Urinary bladder (tissue), 4 donors: Measurements from ENCODE around the gene SLC24A5. TPM values are rescaled to one million over a fixed set of nuclear protein-coding genes. Genes with fewer than 3 reads are reported as not detected.

Experiments used
- DNase-seq: peaks from one replicate; pipeline ENCODE4 v3.0.0-alpha.2; 2015; ENCODE audit errors: extremely low spot score
- H3K27ac ChIP-seq: one replicate; pipeline ENCODE4 v1.5.1; 2013; ENCODE audit warnings: low read depth, mild to moderate bottlenecking, moderate library complexity
- H3K36me3 ChIP-seq: one replicate; pipeline ENCODE4 v1.6.1; 2013; ENCODE audit warnings: mild to moderate bottlenecking, moderate library complexity; ENCODE audit not compliant: insufficient read depth
- H3K4me1 ChIP-seq: one replicate; pipeline ENCODE4 v1.6.1; 2013; ENCODE audit warnings: mild to moderate bottlenecking, moderate library complexity; ENCODE audit not compliant: insufficient read depth
- H3K4me3 ChIP-seq: one replicate; pipeline ENCODE4 v1.5.1; 2013; ENCODE audit warnings: low read depth, low read length
- WGBS: extraction: QIAGEN DNeasy Blood & Tissue Kit; methylation state at CpG from one replicate; pipeline ENCODE4 v1.1.7; 2013; 5-methylcytosine and 5-hydroxymethylcytosine counted together
- polyA plus RNA-seq: library from polyadenylated mRNA; stranded (reverse); fragments of 200-250 nt; gene quantifications from one replicate; pipeline ENCODE4 v1.2.3, GENCODE V29; 2013
- total RNA-seq: library from RNA; depleted of rRNA; stranded (reverse); fragments of >200 nt; gene quantifications from one replicate; pipeline ENCODE4 v1.2.3, GENCODE V29; 2014
- donor health status: healthy with polysubstance abuse.
- donor health status: healthy.

Gene SLC24A5
- total and polyA plus RNA-seq, 2 donors, result 0.26 TPM; not detected in 1

DNA sequence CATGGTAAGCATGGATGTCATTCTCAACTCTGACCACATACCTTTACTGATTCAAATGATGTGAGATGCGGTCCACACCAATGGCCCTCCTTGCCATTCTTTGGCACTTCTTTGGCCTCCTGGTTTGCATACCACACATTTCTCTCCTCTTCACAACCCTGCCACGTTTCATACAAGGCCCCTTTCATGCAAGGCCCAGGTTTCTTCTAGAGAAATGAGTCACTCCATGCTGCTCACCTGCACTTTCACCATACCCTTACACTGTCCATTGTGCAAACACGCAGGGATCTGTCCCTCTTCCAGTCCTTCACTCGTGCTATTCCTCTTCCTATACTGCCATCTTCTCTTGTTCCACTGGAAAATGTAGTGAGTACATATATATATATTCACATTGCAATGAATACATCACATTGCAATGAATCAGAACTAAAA, 24.4 kb upstream of the SLC24A5 start:
- H3K4me3 ChIP-seq, result no peak overlapping the region
- WGBS, result 84% methylated on average over 4 of the region's 4 CpGs
- no peak overlapping the region for H3K27ac ChIP-seq
- no peaks in the 10 kb centered on the region for H3K36me3 ChIP-seq
- DNase-seq, result no peak
- H3K4me1 ChIP-seq, result no peaks in the 10 kb centered on the region

DNA sequence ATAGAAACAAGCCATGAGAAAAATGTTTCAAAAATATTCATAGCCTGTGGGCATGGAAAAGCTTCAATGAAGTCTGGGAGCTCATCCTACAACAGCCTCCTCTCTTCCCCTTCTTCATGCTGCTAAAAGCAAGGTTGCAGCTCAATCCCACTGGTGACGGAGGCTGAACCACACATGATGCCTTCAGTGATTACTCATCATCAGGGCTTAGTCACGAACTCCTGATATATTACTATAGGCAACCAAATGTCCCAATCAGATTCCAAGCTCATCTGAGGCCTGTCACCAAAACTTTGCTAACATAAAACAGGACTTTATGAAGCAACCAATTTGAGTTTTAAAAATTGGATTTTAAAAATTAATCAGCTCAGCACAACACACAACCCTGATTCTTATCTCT, 24.0 kb upstream of the SLC24A5 start:
- WGBS, result 76% methylated on average over 2 of the region's 2 CpGs
- Histone ChIP-seq H3K4me1 (no peaks in the 10 kb centered on the region), H3K27ac (no peak overlapping the region), H3K36me3 (no peaks in the 10 kb centered on the region), H3K4me3 (no peak overlapping the region)
- no peak for DNase-seq

DNA sequence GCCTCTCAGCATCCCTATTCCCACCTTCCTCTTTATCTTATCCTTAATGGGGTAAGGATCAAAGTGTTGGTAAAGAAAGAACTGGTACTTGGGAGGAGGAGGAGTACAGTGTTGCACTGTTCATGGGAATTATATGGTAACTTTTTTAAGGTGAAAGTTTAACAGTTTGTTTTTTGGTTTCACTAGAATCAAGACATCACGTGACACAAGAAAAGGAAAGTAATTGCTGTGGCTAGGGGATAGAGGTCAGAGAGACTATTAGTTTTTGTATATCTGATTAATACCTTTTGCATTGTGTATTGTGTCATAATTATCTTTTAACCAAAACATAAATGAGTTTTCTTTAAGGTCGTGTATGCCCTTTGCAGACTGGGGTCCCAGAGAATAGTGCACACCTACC, 23.5 kb upstream of the SLC24A5 start:
- Histone ChIP-seq H3K36me3 (no peaks in the 10 kb centered on the region), H3K27ac (no peak overlapping the region), H3K4me3 (no peak overlapping the region), H3K4me1 (no peaks in the 10 kb centered on the region)
- WGBS, result 90% methylated on average over 2 of the region's 2 CpGs
- DNase-seq, result no peak

DNA sequence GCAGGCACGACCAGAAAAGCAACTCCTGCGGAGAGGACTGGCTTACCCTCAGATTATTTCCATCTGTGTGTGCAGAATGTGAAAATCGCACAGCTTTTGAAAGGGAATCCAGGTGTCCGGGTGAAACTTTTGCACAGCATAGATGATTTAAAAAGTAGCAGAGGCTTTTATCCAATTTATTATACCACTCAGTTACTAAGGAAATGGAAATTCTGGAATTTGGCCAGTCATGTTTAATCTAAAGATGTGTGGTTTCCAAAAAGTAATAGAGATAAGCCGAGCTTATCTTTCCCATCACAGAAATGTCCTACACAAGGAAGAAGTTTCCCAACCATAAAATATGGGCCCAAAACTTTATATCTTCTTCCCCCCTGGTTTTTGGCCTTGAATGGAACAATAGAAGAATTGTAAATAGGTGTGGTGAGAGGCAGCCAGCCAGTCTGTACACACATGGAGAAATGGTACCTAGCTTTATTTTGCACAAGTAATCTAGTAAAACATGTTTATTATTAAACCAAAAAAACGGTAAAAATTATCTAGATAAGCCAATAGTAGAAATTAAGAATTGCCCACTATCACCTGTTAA, 19.3 kb upstream of the SLC24A5 start:
- no peak overlapping the region for H3K27ac ChIP-seq
- H3K4me3 ChIP-seq, result no peak overlapping the region
- DNase-seq, result no peak
- H3K4me1 ChIP-seq, result no peaks in the 10 kb centered on the region
- WGBS, result 45% methylated on average over 6 of the region's 6 CpGs
- no peaks in the 10 kb centered on the region for H3K36me3 ChIP-seq

DNA sequence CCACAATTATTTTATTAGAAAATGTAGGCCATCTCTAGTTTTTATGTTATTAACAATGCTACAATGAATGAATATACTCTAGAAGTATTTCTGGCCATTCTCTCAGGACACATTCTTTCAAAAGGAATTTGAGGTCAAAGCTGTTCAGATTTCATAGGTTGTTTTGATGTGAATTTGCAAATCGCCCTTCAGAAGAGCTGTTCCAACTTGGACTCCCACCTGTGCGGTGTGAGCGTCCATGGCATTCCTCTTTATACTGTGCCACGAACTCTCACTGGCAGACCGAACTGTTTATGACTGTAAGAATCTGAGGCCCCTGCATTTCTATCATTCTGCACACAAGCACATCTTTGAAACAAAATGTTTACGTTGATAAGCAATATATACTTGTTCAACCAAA, 18.6 kb upstream of the SLC24A5 start:
- H3K4me1 ChIP-seq, result no peaks in the 10 kb centered on the region
- DNase-seq, result no peak
- no peaks in the 10 kb centered on the region for H3K36me3 ChIP-seq
- H3K4me3 ChIP-seq, result no peak overlapping the region
- no peak overlapping the region for H3K27ac ChIP-seq
- WGBS, result 63% methylated on average over 6 of the region's 6 CpGs

DNA sequence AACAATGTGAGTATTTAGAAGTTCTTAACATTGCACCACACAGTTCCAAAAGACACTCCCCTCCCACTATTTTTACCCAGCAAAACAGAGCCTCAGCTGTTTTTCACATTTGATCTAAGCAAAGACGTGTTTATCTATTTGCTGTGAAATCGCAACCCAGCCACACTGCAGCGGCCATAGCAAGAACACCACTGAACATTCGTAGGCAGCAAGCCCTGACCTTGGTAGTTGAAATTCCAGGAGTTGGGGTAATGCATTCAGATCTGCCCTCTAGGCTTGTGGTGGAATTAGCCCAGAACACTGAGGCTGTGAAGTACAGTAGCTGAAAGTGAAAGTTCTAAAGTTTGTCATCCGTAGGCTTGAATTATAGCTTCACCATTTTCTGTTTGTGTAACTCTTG, 17.1 kb upstream of the SLC24A5 start:
- no peak overlapping the region for H3K4me3 ChIP-seq
- H3K36me3 ChIP-seq, result no peaks in the 10 kb centered on the region
- 89% methylated on average over 5 of the region's 5 CpGs for WGBS
- no peak overlapping the region for H3K27ac ChIP-seq
- no peaks in the 10 kb centered on the region for H3K4me1 ChIP-seq
- DNase-seq, result no peak

DNA sequence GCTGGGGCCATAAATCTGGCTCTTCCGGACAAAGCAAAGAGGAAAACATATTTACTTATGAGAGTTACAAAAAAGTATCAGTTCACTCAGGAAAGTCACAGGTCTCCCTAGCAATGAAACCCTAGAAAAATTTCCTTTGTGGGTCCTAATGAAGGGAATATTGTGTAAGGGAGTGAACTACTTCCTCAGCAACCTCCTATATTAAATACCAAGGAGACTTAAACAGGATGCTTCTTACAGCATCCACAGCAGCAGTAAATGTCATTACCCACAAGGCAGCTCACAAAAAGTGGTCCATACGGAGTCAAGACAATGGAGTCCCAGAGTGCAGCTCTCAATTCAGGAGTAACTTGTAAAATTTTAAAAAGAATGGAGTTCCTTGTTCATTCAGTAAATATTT, 14.9 kb upstream of the SLC24A5 start:
- H3K27ac ChIP-seq, result no peak overlapping the region
- WGBS, result 58% methylated on average over 2 of the region's 2 CpGs
- H3K36me3 ChIP-seq, result no peaks in the 10 kb centered on the region
- H3K4me3 ChIP-seq, result no peak overlapping the region
- no peak for DNase-seq
- no peaks in the 10 kb centered on the region for H3K4me1 ChIP-seq

DNA sequence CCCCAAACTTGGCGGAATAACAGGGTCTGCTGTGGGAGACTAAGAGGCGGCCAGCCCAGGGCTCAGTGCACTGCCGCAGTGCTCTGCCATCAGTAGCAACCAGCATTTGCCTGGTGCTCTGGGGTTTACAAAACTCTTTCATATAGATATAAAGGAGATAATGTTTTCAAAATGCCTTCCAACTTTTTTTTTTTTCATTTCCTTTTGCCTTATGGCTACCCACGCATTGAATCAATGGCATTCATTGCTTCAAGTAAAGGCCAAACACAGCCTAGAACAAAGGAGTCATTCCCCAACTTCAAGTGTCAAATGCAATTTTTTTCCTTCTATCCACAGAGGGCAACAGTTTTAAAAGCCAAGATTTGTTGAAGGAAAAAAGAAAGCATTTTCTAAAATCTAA, 11.6 kb upstream of the SLC24A5 start:
- WGBS, result 84% methylated on average over 4 of the region's 4 CpGs
- H3K4me1 ChIP-seq, result no peaks in the 10 kb centered on the region
- no peak overlapping the region for H3K4me3 ChIP-seq
- no peaks in the 10 kb centered on the region for H3K36me3 ChIP-seq
- DNase-seq, result no peak
- H3K27ac ChIP-seq, result no peak overlapping the region

DNA sequence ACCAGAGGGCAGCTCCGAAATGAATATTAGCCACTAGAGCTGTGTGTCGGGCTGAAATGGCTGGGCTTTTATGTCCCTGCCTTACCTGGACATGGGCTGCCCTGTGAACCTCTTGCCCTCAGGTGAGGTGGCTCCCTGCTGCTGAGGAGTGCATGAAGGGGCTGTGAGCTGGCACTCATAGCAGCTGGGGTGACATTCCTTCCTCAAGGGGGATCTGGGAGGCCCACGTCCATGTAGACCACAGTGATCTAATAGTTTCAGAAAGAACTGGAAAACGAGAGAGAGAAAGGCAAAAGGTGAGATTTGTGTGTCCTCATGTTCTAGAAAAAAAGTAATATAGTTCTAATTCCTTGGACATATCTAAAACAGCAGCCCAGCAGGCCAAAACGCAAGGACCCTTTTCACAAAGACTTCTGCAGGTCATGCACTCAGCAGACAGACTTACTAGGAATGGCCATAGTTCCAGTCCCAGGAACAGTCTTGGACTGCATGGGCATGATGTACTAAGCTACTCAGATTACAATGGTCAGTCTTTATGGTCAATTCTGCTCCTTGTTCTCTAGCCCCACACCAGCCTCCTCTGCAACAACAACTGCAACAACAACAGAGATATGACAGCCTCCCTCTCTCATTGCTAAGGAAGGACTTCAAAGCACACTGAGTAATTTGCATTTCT, 10.8 kb upstream of the SLC24A5 start:
- Histone ChIP-seq H3K27ac (no peak overlapping the region), H3K4me1 (no peaks in the 10 kb centered on the region), H3K4me3 (no peak overlapping the region), H3K36me3 (no peaks in the 10 kb centered on the region)
- WGBS, result 72% methylated on average over 5 of the region's 5 CpGs
- no peak for DNase-seq

DNA sequence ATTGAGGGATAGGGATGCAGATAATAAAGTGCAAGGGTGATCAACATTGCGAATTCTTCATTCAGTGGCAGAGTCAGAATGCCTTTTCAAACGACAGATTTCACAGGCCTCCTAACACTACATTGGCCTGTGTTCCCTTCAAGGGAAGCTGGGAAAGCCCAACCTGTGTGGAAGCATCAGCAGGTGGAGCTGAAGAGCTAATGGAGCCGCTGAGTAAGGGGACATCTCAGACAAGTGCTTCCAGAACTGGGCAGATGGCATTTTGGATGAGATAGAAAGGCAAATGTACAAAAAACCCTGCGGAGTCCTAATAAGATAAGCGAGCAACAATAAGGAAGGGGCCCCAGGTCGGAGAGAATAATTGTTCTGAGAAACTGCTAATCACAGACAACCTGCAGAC, 8.5 kb upstream of the SLC24A5 start:
- no peak for DNase-seq
- WGBS, result 40% methylated on average over 6 of the region's 6 CpGs
- no peak overlapping the region for H3K27ac ChIP-seq

DNA sequence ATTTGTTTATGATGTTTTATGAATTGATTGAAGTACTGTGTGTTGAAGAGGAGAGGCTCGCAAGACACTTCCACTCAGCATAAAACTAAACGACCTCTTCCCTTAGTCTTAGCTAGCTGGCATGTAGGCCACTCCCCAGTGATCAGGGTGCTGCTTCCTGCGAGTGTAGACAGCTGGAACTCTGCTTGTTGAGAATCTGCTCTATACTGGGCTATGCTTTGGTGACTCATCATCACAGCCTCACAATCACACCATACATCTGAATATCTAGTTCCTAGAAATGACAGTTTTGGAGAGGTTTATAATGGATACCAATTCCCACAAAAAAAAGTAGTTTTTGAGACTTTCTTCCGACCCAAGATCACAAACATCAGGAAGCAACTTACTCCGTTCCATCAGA, 1.5 kb upstream of the SLC24A5 start:
- H3K36me3 ChIP-seq, result no peaks in the 10 kb centered on the region
- H3K27ac ChIP-seq, result no peak overlapping the region
- 65% methylated on average over 5 of the region's 5 CpGs for WGBS
- H3K4me3 ChIP-seq, result no peak overlapping the region
- no peak for DNase-seq
- H3K4me1 ChIP-seq, result no peaks in the 10 kb centered on the region

More for the DNA sequence above, 8.5 kb upstream of the SLC24A5 start:
- no peak overlapping the region for H3K4me3 ChIP-seq
- H3K4me1 ChIP-seq, result no peaks in the 10 kb centered on the region
- no peaks in the 10 kb centered on the region for H3K36me3 ChIP-seq

DNA sequence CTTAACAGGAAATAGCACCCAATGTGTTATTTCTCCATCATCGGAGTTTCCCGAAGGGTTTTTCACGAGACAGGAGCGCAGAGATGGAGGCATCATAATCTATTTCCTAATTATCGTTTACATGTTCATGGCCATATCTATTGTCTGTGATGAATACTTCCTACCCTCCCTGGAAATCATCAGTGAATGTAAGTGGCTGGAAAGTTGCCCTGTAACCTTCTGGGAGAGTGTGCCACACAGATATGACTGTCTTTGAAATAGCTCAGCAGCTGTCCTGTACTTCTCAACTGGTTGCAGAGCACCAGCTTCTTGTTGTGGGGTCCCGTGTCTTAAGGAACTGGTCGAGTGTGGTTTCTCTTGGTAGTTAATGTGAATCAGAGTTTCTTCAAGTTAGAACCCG, 1.1 kb downstream of the SLC24A5 start:
- WGBS, result 82% methylated on average over 8 of the region's 8 CpGs
- DNase-seq, result no peak
- no peaks in the 10 kb centered on the region for H3K36me3 ChIP-seq

DNA sequence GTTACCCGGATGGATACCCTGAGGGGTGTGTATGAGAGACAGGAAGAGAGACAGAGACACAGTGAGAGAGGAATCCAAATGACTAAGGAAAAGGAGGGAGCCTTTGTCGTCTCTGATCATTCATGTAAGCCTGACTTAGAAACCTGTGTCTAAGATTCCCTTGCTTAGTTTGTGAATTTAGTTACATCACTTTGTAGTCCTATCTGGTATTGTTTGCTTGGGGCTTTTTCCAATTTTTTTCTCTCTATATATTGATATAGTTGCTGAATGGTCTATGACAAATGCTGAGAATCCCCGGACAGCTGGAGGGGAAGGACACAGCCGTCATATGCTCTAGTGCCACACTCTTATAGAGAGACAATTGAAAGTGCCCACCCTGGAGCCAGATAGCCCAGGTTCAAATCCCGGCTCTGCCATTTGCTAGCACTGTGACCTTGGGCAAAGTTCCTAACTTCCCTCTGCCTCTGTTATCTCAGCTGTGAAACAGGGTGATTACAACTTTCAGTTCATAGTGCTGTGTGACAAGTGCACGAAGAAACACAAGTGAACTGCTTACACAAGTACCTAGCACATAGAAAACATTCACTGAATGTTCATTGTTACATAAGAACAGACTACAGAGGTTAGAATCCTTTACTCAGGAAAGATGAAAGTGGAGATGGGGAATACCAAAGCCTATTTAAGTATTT, 6.0 kb downstream of the SLC24A5 start:
- Histone ChIP-seq H3K36me3 (no peaks in the 10 kb centered on the region), H3K4me3 (no peak overlapping the region), H3K4me1 (no peaks in the 10 kb centered on the region), H3K27ac (no peak overlapping the region)
- WGBS, result 85% methylated on average over 6 of the region's 6 CpGs
- no peak for DNase-seq

More for the DNA sequence above, 1.1 kb downstream of the SLC24A5 start:
- H3K27ac ChIP-seq, result no peak overlapping the region
- H3K4me3 ChIP-seq, result no peak overlapping the region
- H3K4me1 ChIP-seq, result no peaks in the 10 kb centered on the region

DNA sequence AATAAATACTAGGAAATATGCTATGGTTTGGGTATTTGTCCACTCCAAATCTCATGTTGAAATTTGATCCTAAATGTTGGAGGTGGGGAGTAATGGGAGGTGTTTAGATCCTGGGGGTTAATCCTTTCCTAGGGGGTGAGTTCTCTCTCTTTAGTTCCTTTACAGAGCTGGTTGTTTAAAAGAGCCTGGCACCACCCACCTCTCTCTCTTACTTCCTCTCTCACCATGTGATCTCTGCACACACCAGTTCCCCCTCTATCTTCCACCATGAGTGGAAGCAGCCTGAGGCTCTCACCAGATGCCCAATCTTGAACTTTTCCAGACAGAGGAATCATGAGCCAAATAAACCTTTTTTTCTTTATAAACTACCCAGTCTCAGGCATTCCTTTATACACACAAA, 10.5 kb downstream of the SLC24A5 start:
- H3K36me3 ChIP-seq, result no peaks in the 10 kb centered on the region
- no peak for DNase-seq
- no peaks in the 10 kb centered on the region for H3K4me1 ChIP-seq
- H3K27ac ChIP-seq, result no peak overlapping the region
- no peak overlapping the region for H3K4me3 ChIP-seq
